ENCODE results near the gene UBR4. TPM values are rescaled to one million over a fixed set of nuclear protein-coding genes. Genes with fewer than 3 reads are reported as not detected.

Gene UBR4
- total RNA-seq, 5 donors from 2014 or later (not counting 1 experiment from before 2014, with no cell fraction given) = 139 to 156 (median 147) TPM

GRCh38 chr1:19081218-19081893, 128.7 kb downstream of the UBR4 start:
- DNase-seq = no peak
- WGBS (ENCODE audit: insufficient coverage) = 84% methylated on average over 13 of the region's 21 CpGs
- ChIA-PET POLR2A (no interaction called here), CTCF (no interaction called here)
- Mint-ChIP-seq H3K36me3 (peaks cover 84% of the 10 kb centered on the region), H3K27me3 (no peaks in the 10 kb centered on the region), H3K27ac (no peak overlapping the region), H3K4me1 (peaks cover under 1 to 5% (median 3%) of the 10 kb centered on the region in 3 donors), H3K9me3 (no peaks in the 10 kb centered on the region), H3K4me3 (no peak overlapping the region)
- Histone ChIP-seq H3K9me3 (no peaks in the 10 kb centered on the region), H3K27me3 (replicated peaks in 1 of 2; ENCODE audit: control insufficient read depth in 2 of 2, extremely low read depth in 1 of 2, insufficient read depth in 2 of 2, low read length in 1 of 2) (no peaks in the 10 kb centered on the region), H3K4me1 (ENCODE audit: control insufficient read depth in 1 of 2, extremely low read depth in 1 of 2, insufficient read depth in 2 of 2, low read length in 2 of 2) (peaks cover 0 to under 1% of the 10 kb centered on the region in 2 experiments), H3K4me3 (ENCODE audit: control insufficient read depth in 1 of 2, extremely low read depth in 1 of 2, low read length in 1 of 2) (no peak overlapping the region), H3K36me3 (ENCODE audit: control insufficient read depth in 2 of 2, extremely low read depth in 1 of 2, insufficient read depth in 1 of 2, low read length in 1 of 2) (peaks cover 37 to 97% of the 10 kb centered on the region in 2 donors), H3K27ac (ENCODE audit: low read length) (no peak overlapping the region)
- no peak for ATAC-seq (replicated peaks in 1 of 4)

- Histone ChIP-seq H3K36me3 (ENCODE audit: control insufficient read depth in 2 of 2, extremely low read depth in 1 of 2, insufficient read depth in 1 of 2, low read length in 1 of 2) (peaks cover 37 to 98% of the 10 kb centered on the region in 2 donors), H3K27me3 (replicated peaks in 1 of 2; ENCODE audit: control insufficient read depth in 2 of 2, extremely low read depth in 1 of 2, insufficient read depth in 2 of 2, low read length in 1 of 2) (no peaks in the 10 kb centered on the region), H3K9me3 (no peaks in the 10 kb centered on the region), H3K27ac (ENCODE audit: low read length) (no peak overlapping the region), H3K4me3 (ENCODE audit: control insufficient read depth in 1 of 2, extremely low read depth in 1 of 2, low read length in 1 of 2) (no peak overlapping the region), H3K4me1 (ENCODE audit: control insufficient read depth in 1 of 2, extremely low read depth in 1 of 2, insufficient read depth in 2 of 2, low read length in 2 of 2) (peaks cover 0 to 7% of the 10 kb centered on the region in 2 experiments)
- Mint-ChIP-seq H3K36me3 (peaks cover 86% of the 10 kb centered on the region), H3K27ac (no peak overlapping the region), H3K27me3 (no peaks in the 10 kb centered on the region), H3K4me1 (peaks cover 7 to 11% (median 7%) of the 10 kb centered on the region in 3 donors), H3K4me3 (no peak overlapping the region), H3K9me3 (no peaks in the 10 kb centered on the region)
- DNase-seq (no peak), ATAC-seq (replicated peaks in 1 of 4) (no peak)
- ChIA-PET POLR2A (no interaction called here), CTCF (no interaction called here)
- no CpG with 5 or more reads among the region's 3 CpGs for WGBS (ENCODE audit: insufficient coverage)
Measured at GRCh38 chr1:19080721-19081120, 129.3 kb downstream of the UBR4 start.

- Histone ChIP-seq H3K27me3 (replicated peaks in 1 of 2; ENCODE audit: control insufficient read depth in 2 of 2, extremely low read depth in 1 of 2, insufficient read depth in 2 of 2, low read length in 1 of 2) (no peaks in the 10 kb centered on the region), H3K9me3 (no peaks in the 10 kb centered on the region), H3K4me1 (ENCODE audit: control insufficient read depth in 1 of 2, extremely low read depth in 1 of 2, insufficient read depth in 2 of 2, low read length in 2 of 2) (peaks cover 8 to 16% of the 10 kb centered on the region in 2 experiments), H3K4me3 (ENCODE audit: control insufficient read depth in 1 of 2, extremely low read depth in 1 of 2, low read length in 1 of 2) (no peak overlapping the region), H3K36me3 (ENCODE audit: control insufficient read depth in 2 of 2, extremely low read depth in 1 of 2, insufficient read depth in 1 of 2, low read length in 1 of 2) (peaks cover 30 to 90% of the 10 kb centered on the region in 2 donors), H3K27ac (ENCODE audit: low read length) (no peak overlapping the region)
- Mint-ChIP-seq H3K27ac (no peak overlapping the region), H3K27me3 (no peaks in the 10 kb centered on the region), H3K36me3 (peaks cover 85% of the 10 kb centered on the region), H3K9me3 (no peaks in the 10 kb centered on the region), H3K4me3 (no peak overlapping the region), H3K4me1 (peaks cover 16 to 20% (median 17%) of the 10 kb centered on the region in 3 donors)
- DNase-seq (no peak), ATAC-seq (replicated peaks in 1 of 4) (no peak)
- POLR2A ChIA-PET = no interaction called here
- CTCF ChIA-PET = no interaction called here
- 95% methylated on average over 14 of the region's 16 CpGs for WGBS (ENCODE audit: insufficient coverage)
Measured at GRCh38 chr1:19079541-19080472, 130.3 kb downstream of the UBR4 start.

- H3K4me1 ChIP-seq (ENCODE audit: control insufficient read depth in 1 of 2, extremely low read depth in 1 of 2, insufficient read depth in 2 of 2, low read length in 2 of 2) = peaks cover 17 to 29% of the 10 kb centered on the region in 2 experiments
- ATAC-seq (replicated peaks in 1 of 4) (no peak), DNase-seq (no peak)
- no peak overlapping the region for H3K27ac Mint-ChIP-seq
- H3K9me3 ChIP-seq = no peaks in the 10 kb centered on the region
- no peak overlapping the region for H3K4me3 Mint-ChIP-seq
- H3K27me3 Mint-ChIP-seq = no peaks in the 10 kb centered on the region
- peaks cover 72% of the 10 kb centered on the region for H3K36me3 Mint-ChIP-seq
- H3K27me3 ChIP-seq (replicated peaks in 1 of 2; ENCODE audit: control insufficient read depth in 2 of 2, extremely low read depth in 1 of 2, insufficient read depth in 2 of 2, low read length in 1 of 2) = no peaks in the 10 kb centered on the region
- POLR2A ChIA-PET = no interaction called here
- no peak overlapping the region for H3K27ac ChIP-seq (ENCODE audit: low read length)
- no peak overlapping the region for H3K4me3 ChIP-seq (ENCODE audit: control insufficient read depth in 1 of 2, extremely low read depth in 1 of 2, low read length in 1 of 2)
- no peaks in the 10 kb centered on the region for H3K9me3 Mint-ChIP-seq
- H3K4me1 Mint-ChIP-seq = peaks cover 28 to 33% (median 29%) of the 10 kb centered on the region in 3 donors
- 87% methylated on average over 3 of the region's 4 CpGs for WGBS (ENCODE audit: insufficient coverage)
- CTCF ChIA-PET = no interaction called here
- peaks cover 21 to 84% of the 10 kb centered on the region in 2 donors for H3K36me3 ChIP-seq (ENCODE audit: control insufficient read depth in 2 of 2, extremely low read depth in 1 of 2, insufficient read depth in 1 of 2, low read length in 1 of 2)
Measured at GRCh38 chr1:19078536-19078935, 131.5 kb downstream of the UBR4 start.

GRCh38 chr1:19076841-19077616, 133.0 kb downstream of the UBR4 start:
- no peak overlapping the region for H3K27ac ChIP-seq (ENCODE audit: low read length)
- Mint-ChIP-seq H3K9me3 (no peaks in the 10 kb centered on the region), H3K4me1 (peaks cover 39 to 48% (median 44%) of the 10 kb centered on the region in 3 donors), H3K36me3 (peaks cover 62% of the 10 kb centered on the region), H3K27me3 (no peaks in the 10 kb centered on the region), H3K4me3 (no peak overlapping the region), H3K27ac (peak overlapping the region in 1 of 2 donors; percentile 64)
- no peaks in the 10 kb centered on the region for H3K27me3 ChIP-seq (replicated peaks in 1 of 2; ENCODE audit: control insufficient read depth in 2 of 2, extremely low read depth in 1 of 2, insufficient read depth in 2 of 2, low read length in 1 of 2)
- WGBS (ENCODE audit: insufficient coverage) = 93% methylated on average over 20 of the region's 20 CpGs
- H3K36me3 ChIP-seq (ENCODE audit: control insufficient read depth in 2 of 2, extremely low read depth in 1 of 2, insufficient read depth in 1 of 2, low read length in 1 of 2) = peaks cover 20 to 71% of the 10 kb centered on the region in 2 donors
- H3K4me1 ChIP-seq (ENCODE audit: control insufficient read depth in 1 of 2, extremely low read depth in 1 of 2, insufficient read depth in 2 of 2, low read length in 2 of 2) = peaks cover 17 to 44% of the 10 kb centered on the region in 2 experiments
- POLR2A ChIA-PET = no interaction called here
- no peak overlapping the region for H3K4me3 ChIP-seq (ENCODE audit: control insufficient read depth in 1 of 2, extremely low read depth in 1 of 2, low read length in 1 of 2)
- ATAC-seq (replicated peaks in 1 of 4) (no peak), DNase-seq (no peak)
- H3K9me3 ChIP-seq = no peaks in the 10 kb centered on the region
- CTCF ChIA-PET = interaction anchor here in 1 of 2 donors (0.7 kb wide), 1 partner anchor 20 kb away, joined by 3 read pairs; no protein-coding TSS in a partner anchor
